ENCODE measurements around the gene UGT1A10. TPM values are rescaled to one million over a fixed set of nuclear protein-coding genes. Genes with fewer than 3 reads are reported as not detected.

Gene UGT1A10
- total RNA-seq, 1 experiment from 2014 or later = not detected

- peaks cover 8% of the 10 kb centered on the region for H3K27me3 Mint-ChIP-seq (ENCODE audit: low read depth)
- TF ChIP-seq CTCF (conservative IDR thresholded peaks at IDR 0.05) = no peak
- Histone ChIP-seq H3K27me3 (ENCODE audit: insufficient read depth, low read length) (no peaks in the 10 kb centered on the region), H2BK12ac (ENCODE audit: insufficient read length, low read depth, low read length) (no peak overlapping the region), H3K79me2 (ENCODE audit: insufficient read depth, low read length) (no peaks in the 10 kb centered on the region), H2BK120ac (ENCODE audit: low read depth, low read length, poor library complexity, severe bottlenecking) (no peak overlapping the region), H3K14ac (ENCODE audit: insufficient read depth, low read length) (no peak overlapping the region), H3K23ac (ENCODE audit: insufficient read length, low read depth, low read length) (no peak overlapping the region), H3K9me3 (ENCODE audit: control insufficient read depth, low read depth, low read length) (no peaks in the 10 kb centered on the region), H3K18ac (ENCODE audit: insufficient read length, low read depth, low read length) (no peak overlapping the region), H2BK15ac (ENCODE audit: low read depth, low read length) (no peak overlapping the region), H3K9ac (ENCODE audit: extremely low read depth, insufficient read length, low read length) (no peak overlapping the region), H3K4me2 (ENCODE audit: insufficient read depth, insufficient read length, low read length) (no peak overlapping the region), H3K79me1 (ENCODE audit: insufficient read depth, low read depth, low read length, poor library complexity, severe bottlenecking) (no peaks in the 10 kb centered on the region), H3K4me1 (ENCODE audit: insufficient read depth, low read length) (no peaks in the 10 kb centered on the region), H3T11ph (ENCODE audit: low read length) (no peak overlapping the region), H3K23me2 (ENCODE audit: insufficient read length, low read depth, low read length, poor library complexity, severe bottlenecking) (no peaks in the 10 kb centered on the region), H2BK20ac (ENCODE audit: low read depth, low read length, poor library complexity, severe bottlenecking) (no peak overlapping the region), H4K5ac (ENCODE audit: insufficient read length, low read depth, low read length) (no peak overlapping the region), H4K20me1 (ENCODE audit: control insufficient read depth, insufficient read depth, insufficient read length) (no peaks in the 10 kb centered on the region), H4K8ac (replicated peaks; ENCODE audit: insufficient read length, low read depth, low read length) (no peak overlapping the region), H3K56ac (ENCODE audit: insufficient read length, low read depth, low read length) (no peak overlapping the region), H3K27ac (ENCODE audit: insufficient read length, low read depth, low read length) (no peak overlapping the region), H2AK5ac (ENCODE audit: insufficient read length, low read length) (no peak overlapping the region), H2BK5ac (ENCODE audit: insufficient read length, low read length) (no peak overlapping the region), H4K91ac (ENCODE audit: insufficient read length, low read depth, low read length) (no peak overlapping the region), H3K4ac (ENCODE audit: low read depth, low read length) (no peak overlapping the region), H2AFZ (ENCODE audit: low read length) (no peak overlapping the region)
- WGBS (ENCODE audit: extremely low coverage, insufficient read length, low lambda C conversion rate) = no CpG with 5 or more reads among the region's 5 CpGs
- H3K4me3 Mint-ChIP-seq = no peak overlapping the region
- H3K27ac Mint-ChIP-seq = no peak overlapping the region
- peaks cover 0 to 2% of the 10 kb centered on the region in 2 experiments; a peak in 2 of 5 replicates for H3K9me3 Mint-ChIP-seq
- no peak for DNase-seq
- no peaks in the 10 kb centered on the region for H3K4me1 Mint-ChIP-seq
- H3K36me3 Mint-ChIP-seq (ENCODE audit: insufficient read depth in 1 of 3, low read depth in 3 of 3) = peaks cover 0 to 1% (median 0%) of the 10 kb centered on the region in 3 experiments; a peak in 1 of 7 replicates
Observed at GRCh38 chr2:233638836-233639235, 2.6 kb downstream of the UGT1A10 start.
